Glutamatergic neuron (in vitro differentiated cells): ENCODE results near the gene PDE6A. TPM values are rescaled to one million over a fixed set of nuclear protein-coding genes. Genes with fewer than 3 reads are reported as not detected.

Experiments used
- DNase-seq: peaks from one replicate; pipeline ENCODE4 v3.0.0; 2022
- H3K27ac Mint-ChIP-seq: one replicate; pipeline ENCODE4 v1.8.0; 2020; ENCODE audit warnings: mild to moderate bottlenecking, mixed read lengths, inconsistent platforms; ENCODE audit not compliant: unreplicated experiment
- H3K27me3 Mint-ChIP-seq: one replicate; pipeline ENCODE4 v1.8.0; 2020; ENCODE audit warnings: mild to moderate bottlenecking, moderate library complexity, mixed read lengths, inconsistent platforms; ENCODE audit not compliant: unreplicated experiment
- H3K36me3 Mint-ChIP-seq: one replicate; pipeline ENCODE4 v1.8.0; 2020; ENCODE audit warnings: mild to moderate bottlenecking, mixed read lengths, inconsistent platforms; ENCODE audit not compliant: unreplicated experiment
- H3K4me1 Mint-ChIP-seq: one replicate; pipeline ENCODE4 v1.8.0; 2020; ENCODE audit warnings: mild to moderate bottlenecking, low read depth, mixed read lengths, inconsistent platforms; ENCODE audit not compliant: unreplicated experiment
- H3K4me3 Mint-ChIP-seq: one replicate; pipeline ENCODE4 v1.8.0; 2020; ENCODE audit warnings: mild to moderate bottlenecking, mixed read lengths, inconsistent platforms; ENCODE audit not compliant: unreplicated experiment
- H3K9me3 Mint-ChIP-seq: one replicate; pipeline ENCODE4 v1.8.0; 2020; ENCODE audit warnings: mild to moderate bottlenecking, moderate library complexity, mixed read lengths, inconsistent platforms; ENCODE audit not compliant: unreplicated experiment
- total RNA-seq: library from RNA; stranded (reverse); fragmentation: NEBNext Ultra II Directional; extraction: Animal tissue kit (Norgen Biotek cat#: 25700); gene quantifications from one replicate; pipeline ENCODE4 v1.2.1, GENCODE V29; 2021; ENCODE audit not compliant: unreplicated experiment
- TF ChIP-seq, protein P1 (sequence below): fragments of 200-600 bp; sonication (generic); IDR thresholded peaks from one replicate; pipeline ENCODE4 v1.5.0; 2021; ENCODE audit not compliant: partially characterized antibody, unreplicated experiment

Gene PDE6A
- total RNA-seq, 1 donor from 2014 or later: not detected

DNA sequence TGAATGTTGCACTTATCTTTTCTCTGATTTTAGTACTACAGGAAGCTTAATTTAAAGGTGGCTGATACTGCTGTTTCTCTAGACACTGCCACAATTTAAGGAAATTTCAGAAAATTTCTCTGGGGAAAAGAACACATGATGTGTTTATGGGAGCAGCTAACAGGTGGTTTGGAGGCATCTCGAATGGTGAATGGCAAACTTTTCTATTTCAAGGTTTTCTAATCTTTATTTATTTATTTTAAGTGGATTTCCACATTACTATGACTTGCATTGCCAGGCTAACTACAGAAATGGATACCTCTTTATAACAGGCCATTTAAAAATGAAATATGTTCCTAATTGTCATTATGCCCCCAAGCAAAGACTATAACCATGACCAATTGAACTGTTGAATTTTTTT is 50.4 kb downstream of the PDE6A start:
- no peaks in the 10 kb centered on the region for H3K36me3 Mint-ChIP-seq
- H3K27me3 Mint-ChIP-seq: no peaks in the 10 kb centered on the region
- H3K9me3 Mint-ChIP-seq: no peaks in the 10 kb centered on the region
- no peak overlapping the region for H3K27ac Mint-ChIP-seq
- TF ChIP-seq, protein P1, sequence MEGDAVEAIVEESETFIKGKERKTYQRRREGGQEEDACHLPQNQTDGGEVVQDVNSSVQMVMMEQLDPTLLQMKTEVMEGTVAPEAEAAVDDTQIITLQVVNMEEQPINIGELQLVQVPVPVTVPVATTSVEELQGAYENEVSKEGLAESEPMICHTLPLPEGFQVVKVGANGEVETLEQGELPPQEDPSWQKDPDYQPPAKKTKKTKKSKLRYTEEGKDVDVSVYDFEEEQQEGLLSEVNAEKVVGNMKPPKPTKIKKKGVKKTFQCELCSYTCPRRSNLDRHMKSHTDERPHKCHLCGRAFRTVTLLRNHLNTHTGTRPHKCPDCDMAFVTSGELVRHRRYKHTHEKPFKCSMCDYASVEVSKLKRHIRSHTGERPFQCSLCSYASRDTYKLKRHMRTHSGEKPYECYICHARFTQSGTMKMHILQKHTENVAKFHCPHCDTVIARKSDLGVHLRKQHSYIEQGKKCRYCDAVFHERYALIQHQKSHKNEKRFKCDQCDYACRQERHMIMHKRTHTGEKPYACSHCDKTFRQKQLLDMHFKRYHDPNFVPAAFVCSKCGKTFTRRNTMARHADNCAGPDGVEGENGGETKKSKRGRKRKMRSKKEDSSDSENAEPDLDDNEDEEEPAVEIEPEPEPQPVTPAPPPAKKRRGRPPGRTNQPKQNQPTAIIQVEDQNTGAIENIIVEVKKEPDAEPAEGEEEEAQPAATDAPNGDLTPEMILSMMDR: no peak
- no peaks in the 10 kb centered on the region for H3K4me1 Mint-ChIP-seq
- H3K4me3 Mint-ChIP-seq: no peak overlapping the region
- no peak for DNase-seq

DNA sequence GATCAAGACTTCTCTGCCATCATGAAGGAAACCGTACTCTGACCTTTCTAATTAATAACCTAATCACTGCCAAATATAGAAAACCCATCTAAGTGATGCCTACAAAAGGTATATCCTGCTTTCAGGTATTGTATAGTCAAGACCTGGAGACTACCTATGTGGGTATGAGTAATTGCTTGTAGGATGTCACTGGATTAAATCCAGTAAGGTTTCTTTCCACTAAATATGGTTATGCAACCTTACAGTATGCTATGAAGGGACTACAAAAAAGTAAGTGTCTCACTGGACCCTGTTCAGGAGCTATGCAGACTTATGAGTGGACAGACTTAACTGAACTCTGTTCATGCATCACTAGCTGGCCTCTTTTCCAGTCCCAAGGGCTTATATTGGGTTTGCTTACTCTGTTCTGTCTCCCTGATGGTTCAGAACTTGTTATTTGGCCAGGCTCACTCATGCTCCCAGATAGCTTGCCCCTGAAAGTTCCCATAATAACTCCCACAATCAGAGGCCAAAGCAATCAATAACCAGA is 51.1 kb downstream of the PDE6A start:
- Mint-ChIP-seq H3K27me3 (no peaks in the 10 kb centered on the region), H3K27ac (no peak overlapping the region), H3K36me3 (no peaks in the 10 kb centered on the region), H3K4me3 (no peak overlapping the region), H3K9me3 (no peaks in the 10 kb centered on the region), H3K4me1 (no peaks in the 10 kb centered on the region)
- no peak for DNase-seq
- TF ChIP-seq, protein P1: no peak

DNA sequence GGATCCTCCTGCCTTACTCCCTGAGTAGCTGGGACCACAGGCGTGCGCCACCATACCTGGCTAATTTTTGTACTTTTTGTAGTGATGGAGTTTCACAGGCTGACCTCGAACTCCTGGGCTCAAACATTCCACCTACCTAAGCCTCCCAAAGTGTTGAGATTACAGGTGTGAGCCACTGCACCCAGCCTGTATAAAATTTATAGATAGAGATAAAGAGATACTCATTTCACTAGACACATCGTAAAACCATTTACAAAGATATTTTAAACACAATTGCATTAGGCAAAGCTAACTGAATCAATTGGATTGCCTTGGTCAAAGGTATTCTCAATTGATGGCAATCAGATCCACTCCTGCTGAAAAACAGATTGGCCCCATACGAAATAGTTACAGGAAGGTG is 52.0 kb downstream of the PDE6A start:
- TF ChIP-seq, protein P1: no peak
- Mint-ChIP-seq H3K36me3 (no peaks in the 10 kb centered on the region), H3K27ac (no peak overlapping the region), H3K4me3 (no peak overlapping the region), H3K4me1 (no peaks in the 10 kb centered on the region), H3K27me3 (no peaks in the 10 kb centered on the region), H3K9me3 (no peaks in the 10 kb centered on the region)
- no peak for DNase-seq

DNA sequence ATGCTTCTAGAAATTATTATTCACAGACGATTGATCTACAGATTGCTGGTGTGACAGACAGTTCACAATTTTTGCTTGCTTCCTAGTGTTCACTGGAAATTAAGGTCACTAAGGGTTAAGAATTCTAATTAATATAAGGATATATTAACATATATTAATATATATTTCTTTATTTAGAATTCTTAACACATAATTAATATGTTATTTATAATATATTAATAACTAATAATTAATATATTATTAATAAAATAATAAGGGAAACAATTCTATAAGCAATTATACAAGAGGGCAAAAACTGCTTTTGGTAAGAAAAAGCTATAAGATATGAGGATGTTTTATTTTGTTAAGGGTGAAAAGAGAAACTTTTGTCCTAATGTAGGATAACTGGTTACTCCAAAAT is 56.3 kb downstream of the PDE6A start:
- TF ChIP-seq, protein P1: no peak

DNA sequence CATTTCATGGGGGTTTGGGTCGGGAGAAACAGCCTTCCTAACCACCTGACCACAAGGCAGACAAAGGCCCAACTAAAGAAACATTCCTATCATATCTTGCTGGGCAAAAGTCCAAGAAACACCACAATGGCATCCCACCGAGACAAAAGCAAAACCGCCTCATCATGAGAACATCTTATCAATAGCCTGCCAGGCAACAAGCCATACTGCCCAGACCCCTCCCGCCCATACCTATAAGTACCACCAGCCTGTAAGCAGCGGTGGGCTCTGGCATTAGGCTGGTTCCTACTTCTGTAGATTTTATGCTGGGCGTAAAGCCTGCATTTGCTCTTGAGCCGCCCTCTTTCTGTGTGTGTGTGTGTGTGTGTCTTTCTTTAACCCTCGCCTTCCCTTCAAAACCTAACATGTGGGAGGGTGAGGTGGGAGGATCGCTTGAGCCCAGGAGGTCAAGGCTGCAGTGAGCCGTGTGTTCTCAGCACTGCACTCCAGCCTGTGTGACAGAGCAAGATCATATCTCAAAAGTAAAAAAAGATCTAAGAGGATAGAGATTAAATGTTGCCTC is 56.9 kb downstream of the PDE6A start:
- H3K27ac Mint-ChIP-seq: no peak overlapping the region
- H3K4me3 Mint-ChIP-seq: no peak overlapping the region
- DNase-seq: no peak
- no peaks in the 10 kb centered on the region for H3K27me3 Mint-ChIP-seq
- H3K4me1 Mint-ChIP-seq: no peaks in the 10 kb centered on the region
- no peaks in the 10 kb centered on the region for H3K9me3 Mint-ChIP-seq
- no peaks in the 10 kb centered on the region for H3K36me3 Mint-ChIP-seq
- TF ChIP-seq, protein P1: no peak

More for the DNA sequence above, 56.3 kb downstream of the PDE6A start:
- H3K27ac Mint-ChIP-seq: no peak overlapping the region
- H3K36me3 Mint-ChIP-seq: no peaks in the 10 kb centered on the region
- H3K4me1 Mint-ChIP-seq: no peaks in the 10 kb centered on the region
- no peaks in the 10 kb centered on the region for H3K9me3 Mint-ChIP-seq
- H3K4me3 Mint-ChIP-seq: no peak overlapping the region
- no peak for DNase-seq
- no peaks in the 10 kb centered on the region for H3K27me3 Mint-ChIP-seq
